ENCODE data around the gene OR7G2.

DNA sequence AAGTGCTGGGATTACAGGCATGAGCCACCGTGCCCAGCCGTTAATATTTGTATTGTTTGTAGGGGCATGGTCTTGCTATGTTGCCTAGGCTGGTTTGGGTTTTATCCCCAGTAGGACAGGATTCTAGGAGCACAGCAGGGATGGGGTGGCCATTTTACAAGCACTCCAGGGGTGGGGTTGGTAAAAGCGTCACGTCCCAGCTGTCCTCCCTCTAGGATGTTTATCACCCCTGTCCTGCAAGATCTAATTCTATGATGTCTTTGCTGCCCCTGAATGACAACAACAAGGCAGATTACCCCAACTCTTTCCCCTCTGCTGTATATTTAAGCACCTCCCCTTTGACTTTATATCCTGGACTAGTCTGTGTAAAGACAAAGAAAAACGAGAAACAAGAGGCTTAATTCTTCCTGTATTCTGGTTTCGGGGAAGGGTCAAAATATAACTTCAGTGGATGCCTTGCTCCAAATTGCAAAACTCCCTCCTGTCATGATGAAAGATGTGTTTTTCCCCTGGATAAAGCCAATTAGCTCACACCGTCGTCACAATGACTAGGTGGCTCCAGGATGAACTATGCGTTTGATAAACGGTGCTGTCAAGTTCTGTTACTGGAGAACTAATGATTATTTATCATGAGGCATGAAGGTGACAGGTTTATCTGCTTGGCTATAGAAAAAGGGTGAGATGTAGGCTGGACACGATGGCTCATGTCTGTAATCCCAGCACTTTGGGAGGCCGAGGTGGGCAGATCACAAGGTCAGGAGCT is 48.2 kb downstream of the OR7G2 start:
- TF ChIP-seq, protein P1, sequence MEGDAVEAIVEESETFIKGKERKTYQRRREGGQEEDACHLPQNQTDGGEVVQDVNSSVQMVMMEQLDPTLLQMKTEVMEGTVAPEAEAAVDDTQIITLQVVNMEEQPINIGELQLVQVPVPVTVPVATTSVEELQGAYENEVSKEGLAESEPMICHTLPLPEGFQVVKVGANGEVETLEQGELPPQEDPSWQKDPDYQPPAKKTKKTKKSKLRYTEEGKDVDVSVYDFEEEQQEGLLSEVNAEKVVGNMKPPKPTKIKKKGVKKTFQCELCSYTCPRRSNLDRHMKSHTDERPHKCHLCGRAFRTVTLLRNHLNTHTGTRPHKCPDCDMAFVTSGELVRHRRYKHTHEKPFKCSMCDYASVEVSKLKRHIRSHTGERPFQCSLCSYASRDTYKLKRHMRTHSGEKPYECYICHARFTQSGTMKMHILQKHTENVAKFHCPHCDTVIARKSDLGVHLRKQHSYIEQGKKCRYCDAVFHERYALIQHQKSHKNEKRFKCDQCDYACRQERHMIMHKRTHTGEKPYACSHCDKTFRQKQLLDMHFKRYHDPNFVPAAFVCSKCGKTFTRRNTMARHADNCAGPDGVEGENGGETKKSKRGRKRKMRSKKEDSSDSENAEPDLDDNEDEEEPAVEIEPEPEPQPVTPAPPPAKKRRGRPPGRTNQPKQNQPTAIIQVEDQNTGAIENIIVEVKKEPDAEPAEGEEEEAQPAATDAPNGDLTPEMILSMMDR (IDR thresholded peaks at IDR 0.05) = no peak
- TF ChIP-seq POLR2A (IDR thresholded peaks at IDR 0.05) = no peak
- TF ChIP-seq EP300 (IDR thresholded peaks at IDR 0.05) = no peak

Data from upper lobe of left lung (tissue), 4 donors.